GM21576 (cell line): ENCODE measurements around the gene FGF23.
"Not testable (repeated sequence)": the region's sequence is repeated elsewhere in the genome, so short reads cannot be mapped to it uniquely, and the experiment has no call there.

Source experiments
- ATAC-seq: cut with Tn5 transposase; IDR thresholded peaks from one replicate; pipeline ENCODE4 v1.9.1; 2021; ENCODE audit warnings: mild to moderate bottlenecking, moderate library complexity; ENCODE audit not compliant: unreplicated experiment

FGF23 gene

GRCh38 chr12:4379405-4379804 is at the start of gene FGF23:
Gene FGF23 (minus strand): TSS chr12:4379712. CDS start chr12:4379582, 130 bp downstream.
- no peak for ATAC-seq

DNA sequence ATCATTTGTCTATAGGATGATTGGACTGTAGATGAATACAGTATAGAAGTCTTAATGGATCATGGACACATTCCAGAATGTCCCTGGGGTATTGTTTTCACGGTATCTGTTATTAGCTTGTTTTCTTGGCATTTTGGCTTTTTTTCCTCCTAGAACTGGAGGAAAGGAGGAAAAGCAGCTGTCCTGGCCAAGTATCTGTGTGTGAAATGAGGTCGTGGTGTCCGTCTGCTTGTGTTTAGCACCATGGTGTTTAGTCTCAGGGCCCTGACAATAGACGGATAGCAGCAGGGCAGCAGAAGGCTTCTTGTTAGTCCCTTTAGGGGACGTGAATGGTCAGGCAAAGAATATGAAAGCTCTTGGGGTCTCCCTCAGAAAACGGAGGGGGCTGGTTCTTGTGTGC is 44.9 kb upstream of the FGF23 start:
- ATAC-seq: no peak

DNA sequence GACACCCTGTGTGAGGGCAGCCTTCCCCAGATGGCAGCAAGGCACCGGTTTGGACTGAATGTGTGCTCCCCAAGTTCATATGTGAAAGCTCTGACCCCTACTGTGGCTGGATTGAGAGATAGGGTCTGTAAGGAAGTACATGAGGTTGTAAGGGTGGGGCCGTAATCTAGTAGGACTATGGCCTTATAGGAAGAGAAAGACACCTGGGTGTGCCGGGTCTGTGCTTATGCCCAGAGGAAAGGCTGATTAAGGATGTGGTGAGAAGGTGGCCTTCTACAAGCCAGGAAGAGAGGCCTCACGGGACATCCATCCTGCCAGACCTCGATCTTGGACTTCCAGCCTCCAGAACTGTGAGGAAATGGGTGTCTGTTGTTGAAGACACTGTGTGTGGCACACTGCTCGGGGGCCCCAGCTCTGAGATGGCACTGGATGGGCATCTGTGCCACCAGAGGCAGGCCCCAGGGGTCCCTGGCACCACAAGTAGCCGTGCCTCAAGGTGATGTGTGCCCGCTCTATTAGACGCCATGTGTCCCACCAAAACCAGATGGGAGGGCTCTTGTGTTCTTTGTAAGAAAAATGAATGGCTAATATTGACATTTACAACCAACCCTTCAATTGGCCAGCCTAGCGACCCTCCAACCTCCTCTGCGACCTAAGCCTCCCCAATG is 44.1 kb upstream of the FGF23 start:
- no peak for ATAC-seq

GRCh38 chr12:4422985-4423384 is 43.5 kb upstream of the FGF23 start:
- no peak for ATAC-seq

GRCh38 chr12:4421590-4422031 is 42.1 kb upstream of the FGF23 start:
- ATAC-seq: no peak

DNA sequence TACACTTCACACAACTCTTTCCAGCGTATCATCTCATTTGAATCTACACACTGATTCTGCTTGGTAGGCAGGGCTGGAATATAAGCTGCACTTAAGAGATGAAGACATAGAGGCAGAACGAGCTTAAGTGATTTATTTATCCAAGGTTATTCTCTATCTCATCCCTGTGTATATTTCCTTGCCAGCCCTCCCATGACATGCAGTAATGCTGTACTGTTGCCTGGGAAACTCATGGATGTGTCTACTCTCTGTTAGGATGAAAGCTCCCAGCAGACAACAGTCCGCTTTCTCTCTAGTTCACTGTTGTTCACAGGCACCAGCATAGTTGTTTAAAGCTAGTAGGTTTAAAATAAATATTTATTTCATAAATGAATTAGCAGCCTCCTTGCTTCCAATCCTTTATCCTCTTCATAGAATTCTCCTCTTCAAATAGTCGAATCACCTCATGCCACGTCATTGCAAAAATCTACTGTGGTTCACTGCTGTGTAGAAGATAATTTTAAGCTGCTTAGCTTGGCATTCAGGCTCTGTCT is 40.7 kb upstream of the FGF23 start:
- ATAC-seq: no peak

- no peak for ATAC-seq
Measured at GRCh38 chr12:4418913-4419312, 39.4 kb upstream of the FGF23 start.

DNA sequence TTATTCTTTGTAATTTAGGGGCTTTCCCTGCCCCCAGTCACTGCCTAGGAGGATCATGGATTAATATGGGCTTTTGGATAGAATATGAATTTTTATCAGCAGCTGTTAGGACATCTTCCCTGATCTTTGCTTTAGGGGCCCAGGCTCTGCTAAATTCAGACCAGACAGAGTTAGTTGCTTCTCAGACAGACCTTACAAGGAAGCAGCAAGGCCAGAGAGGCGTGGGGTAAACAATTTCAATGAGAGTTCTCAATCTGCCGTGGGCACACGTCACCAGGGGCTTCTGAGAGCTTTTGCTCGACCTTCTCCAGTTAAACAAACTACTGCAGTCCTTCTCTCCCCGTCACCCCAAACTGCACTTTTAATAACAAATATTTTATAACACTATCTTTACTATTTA is 38.4 kb upstream of the FGF23 start:
- no peak for ATAC-seq

DNA sequence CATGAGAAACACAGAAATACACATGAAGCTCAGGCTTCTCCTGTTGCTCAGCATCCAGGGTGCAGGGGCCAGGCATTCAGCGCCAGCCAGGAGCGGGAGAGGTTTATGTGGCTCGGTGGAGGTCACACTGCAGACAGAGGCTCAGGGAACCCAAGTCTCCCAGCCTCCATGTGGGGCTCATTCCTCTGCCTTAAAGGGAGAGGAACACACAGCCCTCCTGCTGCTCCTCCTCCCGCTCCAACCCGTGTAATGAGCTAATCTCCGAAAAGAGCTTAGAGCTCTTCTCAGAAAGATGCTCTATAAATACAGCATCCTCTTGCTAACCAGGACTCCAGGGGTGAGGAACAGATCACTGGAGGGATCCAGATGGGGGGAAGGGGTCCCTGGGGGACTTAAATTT is 37.9 kb upstream of the FGF23 start:
- ATAC-seq: no peak

GRCh38 chr12:4416276-4416675 is 36.8 kb upstream of the FGF23 start:
- no peak for ATAC-seq

GRCh38 chr12:4412465-4412864 is 33.0 kb upstream of the FGF23 start:
- ATAC-seq: no peak

GRCh38 chr12:4412056-4412455 is 32.5 kb upstream of the FGF23 start:
- ATAC-seq: no peak

DNA sequence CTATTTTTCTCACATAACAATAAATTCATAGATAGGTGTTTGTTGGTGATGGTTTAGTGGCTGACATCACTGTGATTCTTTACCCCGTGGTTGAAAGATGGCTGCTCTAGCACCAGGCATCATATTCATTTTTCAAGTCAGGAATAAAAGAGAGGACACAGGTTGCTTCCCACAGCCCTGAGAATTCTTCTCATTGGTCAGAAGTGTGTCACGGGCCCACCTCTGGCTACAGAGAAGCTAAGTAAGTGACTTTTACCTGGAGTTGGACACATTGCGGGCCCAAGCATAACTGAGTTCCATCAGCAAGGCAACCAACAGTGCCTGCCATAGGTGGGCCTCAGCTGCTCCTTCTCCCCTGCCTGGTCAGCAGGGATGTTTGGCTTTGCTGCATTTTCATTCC is 27.6 kb upstream of the FGF23 start:
- ATAC-seq: no peak

- ATAC-seq: not testable (repeated sequence)
Measured at GRCh38 chr12:4404877-4405637, 25.5 kb upstream of the FGF23 start.

DNA sequence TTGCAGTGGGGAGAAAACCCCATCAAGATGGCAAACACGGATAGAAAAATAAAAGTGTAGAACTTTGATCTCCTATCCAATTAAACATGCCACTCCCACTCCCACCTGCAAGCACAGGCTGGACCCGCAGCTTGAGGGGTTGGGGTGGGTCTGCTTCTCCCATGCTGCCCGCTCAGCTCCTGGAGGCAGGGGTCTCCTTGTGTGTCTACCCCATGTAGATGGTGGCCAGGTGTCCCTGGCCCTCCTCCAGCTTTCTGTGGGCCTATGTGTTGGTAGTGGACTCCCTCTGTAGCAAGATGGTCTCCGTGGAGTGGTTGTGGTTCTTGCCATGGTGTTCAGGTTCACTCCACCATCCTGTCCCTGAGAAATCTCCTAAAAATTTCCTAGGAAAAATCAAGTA is 23.5 kb upstream of the FGF23 start:
- ATAC-seq: no peak

GRCh38 chr12:4401117-4401516 is 21.6 kb upstream of the FGF23 start:
- ATAC-seq: no peak

DNA sequence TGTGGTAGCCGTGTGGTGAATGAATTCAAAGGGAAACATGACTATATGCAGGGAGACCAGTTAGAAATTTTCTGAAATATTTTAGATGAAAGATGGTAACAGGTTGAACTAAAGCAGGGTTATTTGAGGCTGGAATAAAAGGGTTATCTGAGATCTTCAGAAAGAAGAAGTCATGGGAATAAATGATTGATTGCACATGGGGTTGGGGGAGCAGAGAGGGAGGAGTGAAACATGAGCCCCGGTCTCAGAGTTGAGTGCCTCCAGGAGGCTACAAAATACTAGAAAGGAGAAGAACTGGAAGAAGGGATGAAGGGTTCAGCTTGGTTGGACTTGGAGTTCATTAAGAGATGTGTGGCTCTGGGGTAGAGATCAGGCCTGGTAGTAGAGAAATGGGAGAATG is 16.3 kb upstream of the FGF23 start:
- ATAC-seq: no peak

DNA sequence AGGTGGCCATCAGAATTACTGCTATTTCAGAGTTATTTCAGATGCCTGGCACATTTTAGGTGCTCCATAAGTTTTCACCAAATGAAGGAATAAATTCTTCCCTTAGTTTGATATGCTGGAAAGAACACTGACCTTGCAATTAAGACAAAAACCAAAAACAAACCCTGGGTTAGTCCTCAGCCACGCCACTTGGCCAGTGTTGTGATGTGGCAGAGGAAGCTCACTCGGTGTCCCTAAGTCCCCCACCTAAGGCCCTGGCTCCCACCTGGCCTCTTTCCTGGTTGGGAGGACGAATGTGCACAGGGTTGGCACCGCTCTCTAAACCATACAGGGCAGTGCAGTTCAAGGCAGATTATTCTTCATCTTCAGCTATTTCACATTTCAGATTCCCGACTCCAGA is 13.7 kb upstream of the FGF23 start:
- ATAC-seq: no peak

DNA sequence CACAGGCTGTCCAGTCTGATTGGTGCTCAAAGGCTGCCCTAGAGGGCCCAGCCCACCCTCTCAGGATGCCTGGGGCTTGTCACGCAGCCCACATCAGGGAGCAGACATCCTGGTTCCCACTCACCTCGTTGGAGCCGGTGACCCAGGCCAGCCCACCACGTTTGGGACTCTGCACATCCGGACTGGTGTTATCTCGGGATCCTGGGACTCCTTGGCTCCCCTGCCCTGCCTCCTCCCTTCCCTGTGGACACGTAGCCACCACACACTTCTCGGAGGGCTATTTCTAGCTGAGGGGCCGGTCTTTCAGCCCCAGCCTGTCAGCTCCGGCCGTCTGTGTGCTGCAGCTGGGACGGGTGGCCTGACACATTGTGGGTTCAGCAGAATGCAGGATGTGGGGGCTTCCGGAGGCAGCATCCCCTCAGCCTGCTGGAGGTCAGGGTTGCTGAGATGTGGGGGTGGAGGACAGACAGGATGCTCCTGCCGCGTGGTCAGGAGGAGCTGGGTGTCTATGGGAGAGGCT is 12.8 kb upstream of the FGF23 start:
- no peak for ATAC-seq

GRCh38 chr12:4388662-4389061 is 9.2 kb upstream of the FGF23 start:
- ATAC-seq: no peak

DNA sequence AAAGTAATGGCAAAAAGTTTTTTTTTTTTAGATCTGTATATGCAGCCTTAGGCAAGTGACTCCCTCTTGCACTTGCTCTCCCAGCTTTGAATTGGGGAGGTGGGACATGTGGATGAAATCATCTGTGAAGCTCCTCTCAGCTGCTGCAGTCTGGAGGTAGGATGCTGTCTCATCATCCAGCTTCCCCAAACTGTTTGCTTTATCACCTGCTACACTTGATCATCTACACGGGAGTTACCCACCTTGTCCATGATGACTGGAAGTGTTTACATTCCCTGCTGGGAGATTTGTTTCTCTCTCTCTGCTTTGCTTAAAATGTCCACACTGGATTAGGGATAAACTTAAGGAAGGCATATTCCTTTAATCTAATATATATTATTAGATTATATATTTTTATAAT is 8.5 kb upstream of the FGF23 start:
- no peak for ATAC-seq

GRCh38 chr12:4387607-4388006 is 8.1 kb upstream of the FGF23 start:
- ATAC-seq: no peak
